ENCODE data around the gene LRRC7.
"Not testable (repeated sequence)": the region's sequence is repeated elsewhere in the genome, so short reads cannot be mapped to it uniquely, and the experiment has no call there.

Gene LRRC7

GRCh38 chr1:69898403-69898947, 330.8 kb downstream of the LRRC7 start:
- no peak for DNase-seq

DNA sequence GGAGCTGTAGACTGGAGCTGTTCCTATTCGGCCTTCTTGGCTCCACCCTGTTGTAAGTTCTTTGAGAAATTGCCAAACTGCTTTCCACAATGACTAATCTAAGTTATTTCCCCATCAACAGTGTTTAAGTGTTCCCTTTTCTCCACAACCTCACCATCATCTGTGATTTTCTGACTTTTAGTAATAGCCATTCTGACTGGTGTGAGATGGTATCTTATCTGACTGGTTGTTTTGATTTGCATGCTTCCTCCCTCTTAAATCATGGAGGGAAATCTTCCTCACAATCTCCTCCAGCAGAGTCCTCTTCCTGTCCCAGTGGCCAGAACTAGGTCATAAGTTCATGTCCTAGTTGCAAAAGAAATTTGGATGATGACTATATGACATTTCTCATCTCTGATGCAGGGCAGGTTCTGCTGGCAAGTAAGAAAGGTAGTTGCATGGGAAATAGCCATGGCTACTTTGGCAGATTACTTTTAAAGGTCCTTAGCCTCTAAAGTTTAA, 343.6 kb downstream of the LRRC7 start:
- peak; percentile 76 for DNase-seq

GRCh38 chr1:69913977-69914376, 346.3 kb downstream of the LRRC7 start:
- peak; percentile 84 for DNase-seq

DNA sequence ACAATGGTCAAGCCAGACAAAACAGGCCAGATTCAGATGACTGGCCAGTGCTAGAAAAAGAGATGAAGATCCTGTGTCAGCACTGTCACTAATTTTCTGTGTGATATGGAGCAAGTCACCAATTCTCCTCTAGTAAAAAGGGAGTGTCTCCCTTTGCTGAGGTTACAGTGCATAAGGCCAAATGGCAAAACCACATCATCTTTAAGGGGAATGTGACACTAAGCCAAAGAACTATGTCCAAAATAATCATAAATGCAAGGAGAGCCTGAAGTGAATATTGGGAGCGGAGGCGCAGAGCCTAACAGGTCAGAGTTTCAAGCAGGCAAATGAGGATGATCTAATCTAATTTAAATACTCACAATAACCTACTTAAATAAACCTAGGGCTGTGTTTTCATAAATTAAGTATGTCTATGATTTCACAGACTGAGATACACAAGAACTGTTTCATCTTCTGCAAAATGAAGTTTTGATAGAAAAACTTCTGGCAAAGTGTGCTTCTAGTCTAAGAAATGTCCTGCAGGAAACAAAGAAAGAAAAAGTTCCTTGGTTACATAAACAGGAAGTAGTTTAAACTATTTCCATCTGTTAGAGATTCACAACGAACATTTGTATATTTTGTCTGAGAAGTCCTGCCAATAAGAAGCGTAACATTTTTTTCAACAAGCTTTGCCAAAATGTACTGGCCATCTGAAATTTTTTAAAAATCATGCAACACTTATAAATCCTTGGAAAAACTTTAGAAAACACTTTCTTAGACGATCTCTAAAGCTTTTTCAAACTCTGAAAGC, 347.4 kb downstream of the LRRC7 start:
- DNase-seq, result peak; percentile 23

DNA sequence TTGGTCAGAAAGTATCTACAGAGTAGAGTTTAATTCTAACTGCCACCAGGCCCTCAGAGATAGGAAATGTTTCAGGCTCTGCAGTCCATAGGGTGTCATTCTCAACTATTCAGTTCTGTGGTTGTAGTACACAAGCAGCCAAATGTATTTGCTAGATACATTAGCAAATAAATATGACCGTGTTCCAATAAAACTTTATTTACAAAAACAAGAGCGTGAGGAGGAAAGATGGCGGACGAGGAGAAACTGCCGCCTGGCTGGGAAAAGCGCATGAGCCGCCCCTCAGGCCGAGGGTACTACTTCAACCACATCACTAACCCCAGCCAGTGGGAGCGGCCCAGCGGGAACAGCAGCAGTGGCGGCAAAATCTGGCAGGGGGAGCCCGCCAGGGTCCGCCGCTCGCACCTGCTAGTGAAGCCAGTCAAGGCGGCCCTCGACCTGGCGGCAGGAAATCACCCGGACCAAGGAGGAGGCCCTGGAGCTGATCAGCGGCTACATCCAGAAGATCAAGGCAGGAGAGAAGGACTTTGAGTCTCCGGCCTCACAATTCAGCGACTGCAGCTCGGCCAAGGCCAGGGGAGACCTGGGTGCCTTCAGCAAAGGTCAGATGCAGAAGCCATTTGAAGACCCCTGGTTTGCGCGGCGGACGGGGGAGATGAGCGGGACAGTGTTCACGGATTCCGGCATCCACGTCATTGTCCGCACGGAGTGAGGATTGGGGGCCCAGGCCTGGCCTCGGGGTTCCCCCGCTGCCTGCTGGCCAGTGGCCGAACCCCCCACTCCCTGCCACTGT, 351.6 kb downstream of the LRRC7 start:
- no peak for DNase-seq

DNA sequence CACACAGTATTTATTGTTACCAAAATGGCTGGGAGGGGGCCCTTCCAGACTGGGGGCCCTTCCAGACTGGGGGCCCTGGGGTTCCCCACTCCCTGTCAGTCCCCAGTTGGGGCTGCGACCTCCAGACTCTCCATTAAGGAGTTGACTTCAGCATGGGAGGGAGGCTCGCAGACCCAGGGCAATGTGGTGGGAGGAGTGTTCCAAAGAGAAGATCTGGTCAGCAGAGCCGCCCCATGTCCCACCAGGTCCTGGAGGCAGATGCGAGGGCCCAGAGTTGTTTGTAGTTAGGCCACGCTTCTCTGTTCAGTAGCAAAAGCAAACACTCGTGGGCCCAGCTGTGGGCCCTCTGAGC, 352.2 kb downstream of the LRRC7 start:
- no peak for DNase-seq

GRCh38 chr1:69920426-69920825, 352.7 kb downstream of the LRRC7 start:
- DNase-seq, result no peak

DNA sequence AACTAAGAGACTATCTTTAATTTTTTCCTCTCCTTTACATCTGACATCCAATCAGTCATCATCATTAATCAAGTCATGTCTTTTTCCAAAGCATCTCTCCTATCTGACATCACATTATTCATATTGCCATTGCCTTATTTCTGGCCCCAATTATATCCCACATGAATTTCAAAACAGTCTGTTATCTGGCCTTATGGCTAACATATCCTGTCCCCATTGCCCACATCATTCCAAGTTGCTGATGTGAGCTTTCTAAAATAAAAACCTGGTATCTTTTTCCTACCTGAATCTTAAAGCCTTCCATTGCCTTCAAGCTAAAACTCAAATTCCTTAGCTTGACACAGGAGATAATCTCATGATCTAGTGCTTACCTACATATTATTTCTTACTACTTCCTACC, 353.8 kb downstream of the LRRC7 start:
- no peak for DNase-seq

DNA sequence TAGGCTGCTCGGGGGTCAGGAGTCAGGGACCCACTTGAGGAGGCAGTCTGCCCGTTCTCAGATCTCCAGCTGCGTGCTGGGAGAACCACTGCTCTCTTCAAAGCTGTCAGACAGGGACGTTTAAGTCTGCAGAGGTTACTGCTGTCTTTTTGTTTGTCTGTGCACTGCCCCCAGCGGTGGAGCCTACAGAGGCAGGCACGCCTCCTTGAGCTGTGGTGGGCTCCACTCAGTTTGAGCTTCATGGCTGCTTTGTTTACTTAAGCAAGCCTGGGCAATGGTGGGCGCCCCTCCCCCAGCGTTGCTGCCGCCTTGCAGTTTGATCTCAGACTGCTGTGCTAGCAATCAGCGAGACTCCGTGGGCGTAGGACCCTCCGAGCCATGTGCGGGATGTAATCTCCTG, 360.5 kb downstream of the LRRC7 start:
- not testable (repeated sequence) for DNase-seq

DNA sequence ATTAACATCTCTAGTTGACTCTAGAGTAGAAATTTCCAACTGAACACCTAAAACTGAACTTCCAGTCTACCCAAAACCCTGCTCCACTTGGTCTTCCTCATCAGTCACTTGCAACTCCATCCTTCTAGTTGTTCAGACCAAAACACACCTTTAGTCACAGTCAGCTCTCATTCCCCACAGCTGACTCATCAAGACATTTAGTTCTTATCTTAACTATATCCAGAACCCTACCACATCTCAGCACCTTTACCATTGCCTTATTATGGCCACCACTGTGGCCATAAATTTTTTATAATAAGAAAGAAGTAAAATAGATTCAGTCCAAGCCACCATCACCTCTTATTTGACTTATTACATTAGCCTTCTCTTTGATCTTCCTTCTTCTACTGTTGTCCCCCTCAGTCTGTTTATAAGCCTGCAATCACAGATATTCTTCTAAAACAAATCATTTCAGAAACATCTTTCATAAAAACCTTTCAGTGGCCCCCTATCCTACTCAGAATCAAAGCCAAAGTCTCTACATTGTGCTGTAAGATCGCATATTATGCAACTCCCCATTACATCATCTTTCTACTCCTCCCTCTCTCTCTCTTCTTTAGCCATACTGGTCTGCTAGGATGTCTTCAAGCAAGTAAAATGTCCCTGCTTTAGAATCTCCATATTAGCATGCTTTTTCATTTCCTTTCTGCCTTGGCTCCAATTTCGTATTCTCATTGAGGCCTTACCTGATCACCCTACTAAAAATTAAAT, 361.8 kb downstream of the LRRC7 start:
- no peak for DNase-seq

- DNase-seq, result no peak
Measured at GRCh38 chr1:69930396-69930795, 362.7 kb downstream of the LRRC7 start.

DNA sequence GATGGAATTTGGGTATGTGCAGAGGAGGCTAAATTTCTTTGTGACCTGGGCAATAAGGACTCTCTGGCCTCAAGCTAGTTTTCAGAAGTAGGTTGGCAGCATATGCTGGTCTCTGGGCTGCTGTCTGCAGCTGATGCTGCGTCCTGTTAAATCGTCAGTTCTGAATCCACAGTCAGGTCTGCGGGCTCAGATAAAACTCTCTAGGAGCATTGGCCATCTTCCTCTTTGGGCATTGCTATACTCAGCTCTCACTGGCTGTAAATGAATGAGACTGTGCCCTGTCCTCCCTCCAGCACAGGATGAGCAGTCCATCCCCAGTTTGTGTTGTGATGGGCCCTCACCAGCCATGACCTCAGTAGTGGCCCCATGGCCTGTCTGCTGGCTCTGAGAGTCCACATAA, 365.0 kb downstream of the LRRC7 start:
- no peak for DNase-seq

DNA sequence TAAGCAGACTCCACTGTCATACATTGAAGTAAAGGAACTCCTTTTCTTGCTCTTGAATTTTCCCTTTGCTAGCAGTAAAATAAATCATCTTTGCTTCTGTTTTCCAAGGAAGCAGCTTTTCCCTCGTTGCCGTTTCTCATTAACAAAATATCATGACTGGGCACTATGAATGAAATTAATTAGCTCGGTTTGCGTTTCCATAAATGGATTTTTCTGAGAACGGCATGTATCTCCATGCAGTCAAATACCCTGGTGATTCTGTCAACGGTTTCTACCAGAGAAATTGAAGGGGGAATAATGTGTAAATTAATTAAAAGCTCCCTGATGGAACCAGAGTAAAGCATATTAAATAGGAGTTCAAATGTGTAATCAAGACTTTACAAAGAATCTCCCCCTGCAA, 372.5 kb downstream of the LRRC7 start:
- no peak for DNase-seq

DNA sequence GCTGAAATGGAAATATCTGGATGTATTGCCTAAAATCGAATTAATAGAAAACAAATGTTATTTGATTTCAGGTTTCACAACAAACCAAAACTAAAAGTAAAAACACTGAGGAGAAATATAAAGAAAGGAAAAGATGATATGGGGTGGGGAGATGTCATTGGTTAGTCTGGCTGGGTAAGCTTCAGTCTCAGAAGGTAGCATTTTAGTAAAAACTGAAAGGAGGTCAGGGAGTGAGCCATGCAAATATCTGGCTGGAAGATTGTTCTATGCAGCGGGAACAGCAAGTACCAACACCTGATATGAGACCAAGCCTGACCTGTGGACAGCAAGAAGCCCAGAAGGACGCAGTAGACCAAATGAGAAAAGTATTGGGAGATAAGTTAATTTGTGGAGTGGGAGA, 373.1 kb downstream of the LRRC7 start:
- no peak for DNase-seq

DNA sequence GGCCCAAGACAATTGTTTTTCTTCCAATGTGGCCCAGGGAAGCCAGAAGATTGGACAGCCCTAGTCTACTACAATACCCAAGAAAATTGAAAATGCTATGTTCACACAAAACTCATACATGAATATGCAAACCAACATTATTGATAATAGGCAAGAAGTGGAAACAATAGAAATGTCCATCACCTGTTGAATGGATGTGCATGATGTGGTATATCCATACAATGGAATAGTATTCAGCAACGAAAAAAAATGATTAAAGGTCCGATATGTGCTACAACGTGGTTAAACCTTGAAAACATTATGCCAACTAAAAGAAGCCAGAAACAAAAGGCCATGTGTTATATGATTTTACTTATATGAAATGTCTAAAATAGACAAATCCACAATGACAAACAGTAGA, 375.3 kb downstream of the LRRC7 start:
- no peak for DNase-seq

- no peak for DNase-seq
Measured at GRCh38 chr1:69946935-69947334, 379.2 kb downstream of the LRRC7 start.

DNA sequence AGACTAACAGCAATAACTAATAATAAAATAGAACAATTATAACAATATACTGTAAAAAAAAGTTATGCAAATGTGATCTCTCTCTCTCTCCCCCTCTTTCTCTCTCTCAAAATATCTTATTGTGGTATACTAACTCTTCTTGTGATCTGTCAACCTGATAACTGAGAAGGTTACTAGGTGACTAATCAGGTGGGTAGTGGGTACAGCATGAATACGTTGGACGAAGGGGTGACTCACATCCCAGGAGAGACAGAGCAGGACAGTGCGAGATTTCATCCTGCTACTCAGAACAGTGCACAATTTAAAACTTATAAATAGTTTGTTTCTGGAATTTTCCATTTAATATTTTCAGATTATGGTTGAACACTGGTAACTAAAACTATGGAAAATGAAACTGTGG, 380.1 kb downstream of the LRRC7 start:
- DNase-seq, result no peak

GRCh38 chr1:69952676-69953075, 385.0 kb downstream of the LRRC7 start:
- peak; percentile 50 for DNase-seq

GRCh38 chr1:69962452-69962851, 394.7 kb downstream of the LRRC7 start:
- DNase-seq, result not testable (repeated sequence)

GRCh38 chr1:69967245-69967766, 399.6 kb downstream of the LRRC7 start:
- DNase-seq, result peak; percentile 38

DNA sequence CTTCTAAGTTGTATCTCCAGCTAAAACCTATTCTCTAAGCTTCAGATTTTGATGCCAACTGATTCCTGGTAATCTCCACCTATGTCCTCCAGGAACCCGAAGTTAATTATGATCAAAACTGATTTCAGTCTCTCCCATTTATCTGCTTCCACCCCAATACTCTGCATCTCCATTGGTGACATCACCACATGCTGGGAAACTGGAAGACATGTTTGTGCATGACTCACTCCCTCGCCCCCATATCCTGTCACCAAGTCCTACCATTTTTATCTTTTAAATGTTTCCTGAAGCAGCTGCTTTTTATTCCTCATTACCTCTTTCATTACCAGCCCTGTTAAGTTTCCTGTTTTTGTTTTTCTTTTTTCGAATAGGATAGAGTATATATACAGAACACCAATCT, 409.2 kb downstream of the LRRC7 start:
- peak; percentile 71 for DNase-seq

DNA sequence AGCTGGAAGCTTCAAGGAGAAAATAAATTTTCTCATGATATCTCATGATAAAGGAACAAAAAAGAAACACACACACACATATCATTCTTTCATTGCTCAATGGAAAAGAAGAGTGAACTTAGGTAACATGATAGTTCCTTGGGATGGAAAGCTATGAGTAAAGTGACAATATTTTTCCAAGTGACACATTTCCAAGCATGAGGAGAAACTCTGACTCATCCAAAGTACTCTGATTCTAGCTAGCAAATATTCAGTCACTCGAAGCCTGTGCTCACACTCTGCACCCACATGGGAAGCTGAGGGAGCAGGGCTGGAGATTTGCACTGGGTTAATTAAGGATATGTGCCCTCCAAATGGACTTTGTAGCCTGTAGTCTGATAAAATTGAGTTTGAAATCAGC, 415.3 kb downstream of the LRRC7 start:
- DNase-seq, result peak; percentile 93

GRCh38 chr1:69985376-69985775, 417.7 kb downstream of the LRRC7 start:
- DNase-seq, result peak; percentile 52
